ENCODE data around the gene SLC35A5.

SLC35A5 gene

DNA sequence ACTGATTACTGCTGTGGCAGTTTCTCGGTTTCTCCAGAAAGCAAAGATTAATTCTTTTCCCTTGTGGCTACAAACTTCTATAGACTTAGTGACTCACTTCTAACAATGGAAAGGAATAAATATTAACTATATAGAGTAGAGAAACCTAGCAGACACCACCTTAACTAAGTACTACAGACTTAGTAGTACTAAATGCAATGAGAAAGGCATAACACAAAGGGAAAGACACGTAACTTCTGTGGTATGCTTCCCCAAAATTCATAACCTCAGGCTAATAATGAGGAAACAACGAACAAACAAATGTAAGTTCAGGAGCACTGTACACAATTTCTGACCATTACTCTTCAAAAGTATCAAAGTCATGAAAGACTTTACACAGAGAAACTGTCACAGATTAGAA lies 31.3 kb upstream of the SLC35A5 start:
- Histone ChIP-seq H3K36me3 (replicated peaks) (peaks cover 14% of the 10 kb centered on the region), H3K4me3 (ENCODE audit: low read depth, low read length) (no peak overlapping the region), H3K27ac (no peak overlapping the region), H3K27me3 (replicated peaks) (no peaks in the 10 kb centered on the region)
- TF ChIP-seq, protein P1, sequence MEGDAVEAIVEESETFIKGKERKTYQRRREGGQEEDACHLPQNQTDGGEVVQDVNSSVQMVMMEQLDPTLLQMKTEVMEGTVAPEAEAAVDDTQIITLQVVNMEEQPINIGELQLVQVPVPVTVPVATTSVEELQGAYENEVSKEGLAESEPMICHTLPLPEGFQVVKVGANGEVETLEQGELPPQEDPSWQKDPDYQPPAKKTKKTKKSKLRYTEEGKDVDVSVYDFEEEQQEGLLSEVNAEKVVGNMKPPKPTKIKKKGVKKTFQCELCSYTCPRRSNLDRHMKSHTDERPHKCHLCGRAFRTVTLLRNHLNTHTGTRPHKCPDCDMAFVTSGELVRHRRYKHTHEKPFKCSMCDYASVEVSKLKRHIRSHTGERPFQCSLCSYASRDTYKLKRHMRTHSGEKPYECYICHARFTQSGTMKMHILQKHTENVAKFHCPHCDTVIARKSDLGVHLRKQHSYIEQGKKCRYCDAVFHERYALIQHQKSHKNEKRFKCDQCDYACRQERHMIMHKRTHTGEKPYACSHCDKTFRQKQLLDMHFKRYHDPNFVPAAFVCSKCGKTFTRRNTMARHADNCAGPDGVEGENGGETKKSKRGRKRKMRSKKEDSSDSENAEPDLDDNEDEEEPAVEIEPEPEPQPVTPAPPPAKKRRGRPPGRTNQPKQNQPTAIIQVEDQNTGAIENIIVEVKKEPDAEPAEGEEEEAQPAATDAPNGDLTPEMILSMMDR (IDR thresholded peaks at IDR 0.05; ENCODE audit: low read depth, low read length, missing control alignments): no peak
- no peak for DNase-seq
- in situ Hi-C loops (cut with HindIII; ENCODE audit: low pct_ligation_motif_present, low sequenced_read_pairs): no loop called here

DNA sequence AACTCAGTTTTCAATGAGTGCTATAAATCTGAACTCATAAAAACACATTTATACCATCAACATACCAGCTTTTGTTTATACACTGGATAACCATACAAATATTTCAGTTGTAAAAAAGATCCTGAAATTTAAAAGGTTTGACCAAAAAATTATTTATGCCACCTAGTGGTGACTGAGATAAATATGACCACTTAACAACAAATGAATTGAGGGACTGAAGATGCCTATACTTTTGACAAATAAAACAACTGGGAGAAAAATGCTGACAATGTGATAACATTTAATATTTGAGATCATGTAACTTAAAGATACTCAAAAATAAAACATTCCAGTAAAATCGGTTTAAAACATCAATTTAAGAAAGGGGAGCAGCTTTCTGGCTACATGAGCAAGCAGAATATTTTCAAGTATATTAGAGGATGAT lies 30.5 kb upstream of the SLC35A5 start:
- no peak overlapping the region for H3K4me3 ChIP-seq (ENCODE audit: low read depth, low read length)
- H3K27ac ChIP-seq: no peak overlapping the region
- TF ChIP-seq, protein P1 (IDR thresholded peaks at IDR 0.05; ENCODE audit: low read depth, low read length, missing control alignments): peak; percentile 17
- H3K36me3 ChIP-seq (replicated peaks): peaks cover 15% of the 10 kb centered on the region
- in situ Hi-C loops (cut with HindIII; ENCODE audit: low pct_ligation_motif_present, low sequenced_read_pairs): no loop called here
- no peaks in the 10 kb centered on the region for H3K27me3 ChIP-seq (replicated peaks)
- no peak for DNase-seq

DNA sequence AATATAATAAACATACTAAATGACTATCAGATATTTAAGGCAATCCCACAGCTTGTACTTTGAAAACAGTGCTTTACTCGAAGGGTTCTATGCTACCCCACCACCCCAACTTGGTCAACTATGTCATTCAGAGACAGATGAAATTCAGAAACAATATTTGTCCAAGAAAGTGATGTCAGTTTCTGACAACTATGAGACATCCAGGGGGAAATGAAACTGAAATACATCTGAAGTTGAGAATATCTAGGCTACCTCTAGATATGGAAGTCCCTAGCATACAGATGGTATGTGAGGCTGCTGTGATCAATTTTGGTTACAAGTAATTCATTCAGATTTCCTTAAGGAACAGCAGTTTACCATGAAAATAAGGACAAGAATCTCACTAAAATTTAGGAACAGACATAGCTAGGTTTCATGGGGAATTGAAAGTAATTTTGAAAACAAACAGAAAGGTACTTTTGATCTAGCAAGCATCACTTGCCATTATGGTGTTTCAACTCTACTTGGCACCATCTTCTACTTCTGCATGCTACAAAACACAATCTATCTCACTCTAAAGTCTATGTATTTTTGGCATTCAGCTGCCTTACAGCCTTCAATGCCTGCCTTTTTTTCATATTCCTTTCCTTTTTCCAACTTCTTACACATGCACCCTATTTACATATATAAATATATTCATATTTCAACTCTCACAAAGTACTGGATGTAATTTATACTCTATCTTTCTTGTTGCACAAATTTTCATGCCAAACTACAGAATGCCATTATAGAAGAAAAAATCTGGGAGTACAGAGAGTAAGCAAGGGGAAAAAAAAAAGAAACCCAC lies 21.8 kb upstream of the SLC35A5 start:
- Histone ChIP-seq H3K4me3 (ENCODE audit: low read depth, low read length) (no peak overlapping the region), H3K27me3 (replicated peaks) (no peaks in the 10 kb centered on the region), H3K27ac (no peak overlapping the region), H3K36me3 (replicated peaks) (peaks cover 3% of the 10 kb centered on the region)
- TF ChIP-seq, protein P1 (IDR thresholded peaks at IDR 0.05; ENCODE audit: low read depth, low read length, missing control alignments): no peak
- in situ Hi-C loops (cut with HindIII; ENCODE audit: low pct_ligation_motif_present, low sequenced_read_pairs): no loop called here
- no peak for DNase-seq

DNA sequence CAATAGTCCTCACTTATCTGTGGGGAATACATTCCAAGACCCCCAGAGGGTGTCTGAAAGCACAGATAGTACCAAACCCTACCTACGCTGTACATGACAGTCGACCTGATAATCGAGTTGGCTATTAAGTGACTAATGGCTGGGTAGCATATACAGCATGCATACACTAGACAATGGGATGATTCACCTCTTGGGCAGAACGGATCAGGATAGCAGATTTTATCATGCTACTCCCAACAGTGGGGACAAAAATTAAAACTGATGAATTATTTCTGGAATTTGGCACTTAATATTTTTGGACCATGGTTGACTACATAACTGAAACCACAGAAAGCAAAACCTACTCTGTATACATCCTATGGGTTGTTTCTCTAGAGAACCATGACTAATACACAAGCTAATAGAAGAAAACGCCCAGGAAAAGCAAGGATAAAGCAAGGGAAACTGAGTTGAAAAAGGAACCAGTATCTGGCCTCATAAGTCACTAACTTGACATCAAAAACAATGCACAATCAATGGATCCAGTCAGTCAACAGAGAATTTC lies 15.6 kb upstream of the SLC35A5 start:
- H3K36me3 ChIP-seq (replicated peaks): peaks cover 5% of the 10 kb centered on the region
- no peak overlapping the region for H3K4me3 ChIP-seq (ENCODE audit: low read depth, low read length)
- TF ChIP-seq, protein P1 (IDR thresholded peaks at IDR 0.05; ENCODE audit: low read depth, low read length, missing control alignments): no peak
- in situ Hi-C loops (cut with HindIII; ENCODE audit: low pct_ligation_motif_present, low sequenced_read_pairs): no loop called here
- peak; percentile 45 for DNase-seq
- no peak overlapping the region for H3K27ac ChIP-seq
- no peaks in the 10 kb centered on the region for H3K27me3 ChIP-seq (replicated peaks)

DNA sequence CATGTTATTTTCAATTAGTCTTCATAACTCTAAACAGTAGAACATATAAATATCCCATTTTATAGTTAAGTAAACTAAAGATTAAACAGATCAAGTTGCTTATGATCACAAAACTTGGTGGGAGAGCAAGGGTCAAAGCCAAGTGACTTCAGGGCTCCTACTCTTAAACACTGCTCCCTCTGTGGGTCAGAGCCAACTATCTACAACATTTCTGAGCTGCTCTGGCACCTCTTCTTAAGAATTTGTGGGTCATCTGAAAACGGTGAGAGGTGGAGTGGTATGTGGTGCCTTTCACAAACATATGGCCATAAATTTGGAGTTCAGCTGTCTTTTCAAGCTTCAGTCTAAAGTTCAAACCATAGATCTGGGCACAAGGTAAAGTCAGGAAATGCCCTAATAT lies 11.0 kb upstream of the SLC35A5 start:
- DNase-seq: no peak
- peaks cover 5% of the 10 kb centered on the region for H3K36me3 ChIP-seq (replicated peaks)
- no peak overlapping the region for H3K27ac ChIP-seq
- in situ Hi-C loops (cut with HindIII; ENCODE audit: low pct_ligation_motif_present, low sequenced_read_pairs): no loop called here
- H3K4me3 ChIP-seq (ENCODE audit: low read depth, low read length): no peak overlapping the region
- no peaks in the 10 kb centered on the region for H3K27me3 ChIP-seq (replicated peaks)
- TF ChIP-seq, protein P1 (IDR thresholded peaks at IDR 0.05; ENCODE audit: low read depth, low read length, missing control alignments): no peak

Data from brain microvascular endothelial cell (primary cell).